Fibroblast of lung (primary cell): Measurements from ENCODE around the gene TMEM178A. TPM values are rescaled to one million over a fixed set of nuclear protein-coding genes. Genes with fewer than 3 reads are reported as not detected.

ENCODE experiments used
- DNase-seq, 2 donors: peaks; one replicate each; pipeline versions ENCODE4 v3.0.0 to v3.0.0-alpha.2; 2010; ENCODE audit warnings: low read depth in 2 of 2
- H2AFZ ChIP-seq: 2 replicates; pipeline ENCODE4 v1.5.1; 2012; ENCODE audit warnings: low read length, control low read depth, inconsistent platforms
- H3K27ac ChIP-seq: 2 replicates; pipeline ENCODE4 v1.5.1; 2011; ENCODE audit warnings: low read length, control low read depth; ENCODE audit not compliant: insufficient read depth
- H3K27me3 ChIP-seq: 2 replicates; pipeline ENCODE4 v1.5.1; 2011; ENCODE audit warnings: mild to moderate bottlenecking, low read length; ENCODE audit not compliant: control insufficient read depth, insufficient read depth
- H3K36me3 ChIP-seq: 2 replicates; pipeline ENCODE4 v1.5.1; 2011; ENCODE audit warnings: low read length; ENCODE audit not compliant: control insufficient read depth, insufficient read depth
- H3K4me1 ChIP-seq: 2 replicates; pipeline ENCODE4 v1.5.1; 2011; ENCODE audit warnings: low read length; ENCODE audit not compliant: control insufficient read depth, insufficient read depth; ENCODE audit errors: extremely low read depth
- H3K4me2 ChIP-seq: 2 replicates; pipeline ENCODE4 v1.5.1; 2011; ENCODE audit warnings: low read length, control low read depth; ENCODE audit not compliant: insufficient read depth; ENCODE audit errors: extremely low read depth
- H3K4me3 ChIP-seq, 4 experiments: fragments of 200-600 bp in 1 of 4; sonication (generic) in 1 of 4; replicated peaks in 1 of 4; 2 replicates each; pipeline ENCODE4 v1.5.1; 2011 to 2016; ENCODE audit warnings: low read length in 4 of 4, low read depth in 3 of 4, mild to moderate bottlenecking in 3 of 4, control low read depth in 2 of 4, inconsistent platforms in 1 of 4, mixed read lengths in 1 of 4; ENCODE audit not compliant: insufficient read depth in 1 of 4; ENCODE audit errors: control extremely low read depth in 1 of 4
- H3K79me2 ChIP-seq: 2 replicates; pipeline ENCODE4 v1.5.1; 2012; ENCODE audit warnings: mild to moderate bottlenecking, low read length, inconsistent platforms; ENCODE audit not compliant: control insufficient read depth, insufficient read depth
- H3K9ac ChIP-seq: 2 replicates; pipeline ENCODE4 v1.5.1; 2011; ENCODE audit warnings: mild to moderate bottlenecking, low read length, control low read depth; ENCODE audit not compliant: insufficient read depth
- H3K9me3 ChIP-seq: 2 replicates; pipeline ENCODE4 v1.5.1; 2012; ENCODE audit warnings: low read depth, low read length; ENCODE audit not compliant: control insufficient read depth, insufficient read depth
- H4K20me1 ChIP-seq: 2 replicates; pipeline ENCODE4 v1.5.1; 2011; ENCODE audit warnings: low read length; ENCODE audit not compliant: control insufficient read depth, insufficient read depth; ENCODE audit errors: extremely low read depth
- EZH2 ChIP-seq: IDR thresholded peaks from 2 replicates; pipeline ENCODE4 v1.5.1; 2012; ENCODE audit warnings: low read length, control low read depth, mild to moderate bottlenecking; ENCODE audit errors: missing control alignments
- polyA plus RNA-seq, 2 donors: library from polyadenylated mRNA; depleted of rRNA in 1 of 2; stranded (reverse) in 1 of 2; unstranded in 1 of 2; fragments of >200 nt; gene quantifications; 2 replicates each; pipeline ENCODE4 v1.2.1, GENCODE V29; 2011 to 2012; ENCODE audit warnings: missing spikeins in 1 of 2
- total RNA-seq: library from RNA; depleted of rRNA; stranded (reverse); fragments of >200 nt; gene quantifications from 2 replicates; pipeline ENCODE4 v1.2.1, GENCODE V29; 2014
- TF ChIP-seq, protein P1 (sequence below), 2 donors: IDR thresholded peaks in 1 of 2; conservative IDR thresholded peaks in 1 of 2; 1 replicate in 1 of 2; 2 replicates in 1 of 2; pipeline ENCODE4 v1.5.1; 2011 to 2012; ENCODE audit warnings: low read length in 2 of 2, control low read depth in 1 of 2, inconsistent platforms in 1 of 2, low read depth in 1 of 2, mild to moderate bottlenecking in 1 of 2

TMEM178A gene
- total and polyA plus RNA-seq, 2 donors (not counting 1 experiment from before 2014, with no cell fraction given), result 1.5 to 6.9 TPM

GRCh38 chr2:39719317-39719716 lies 53.6 kb downstream of the TMEM178A start:
- H2AFZ ChIP-seq, result peak overlapping the region; percentile 21
- no peaks in the 10 kb centered on the region for H3K27me3 ChIP-seq
- H3K27ac ChIP-seq, result no peak overlapping the region
- no peak overlapping the region for H3K4me2 ChIP-seq
- H3K9me3 ChIP-seq, result no peaks in the 10 kb centered on the region
- no peak overlapping the region for H3K4me3 ChIP-seq
- H3K79me2 ChIP-seq, result no peaks in the 10 kb centered on the region
- no peaks in the 10 kb centered on the region for H3K4me1 ChIP-seq
- TF ChIP-seq EZH2, result no peak
- TF ChIP-seq, protein P1, sequence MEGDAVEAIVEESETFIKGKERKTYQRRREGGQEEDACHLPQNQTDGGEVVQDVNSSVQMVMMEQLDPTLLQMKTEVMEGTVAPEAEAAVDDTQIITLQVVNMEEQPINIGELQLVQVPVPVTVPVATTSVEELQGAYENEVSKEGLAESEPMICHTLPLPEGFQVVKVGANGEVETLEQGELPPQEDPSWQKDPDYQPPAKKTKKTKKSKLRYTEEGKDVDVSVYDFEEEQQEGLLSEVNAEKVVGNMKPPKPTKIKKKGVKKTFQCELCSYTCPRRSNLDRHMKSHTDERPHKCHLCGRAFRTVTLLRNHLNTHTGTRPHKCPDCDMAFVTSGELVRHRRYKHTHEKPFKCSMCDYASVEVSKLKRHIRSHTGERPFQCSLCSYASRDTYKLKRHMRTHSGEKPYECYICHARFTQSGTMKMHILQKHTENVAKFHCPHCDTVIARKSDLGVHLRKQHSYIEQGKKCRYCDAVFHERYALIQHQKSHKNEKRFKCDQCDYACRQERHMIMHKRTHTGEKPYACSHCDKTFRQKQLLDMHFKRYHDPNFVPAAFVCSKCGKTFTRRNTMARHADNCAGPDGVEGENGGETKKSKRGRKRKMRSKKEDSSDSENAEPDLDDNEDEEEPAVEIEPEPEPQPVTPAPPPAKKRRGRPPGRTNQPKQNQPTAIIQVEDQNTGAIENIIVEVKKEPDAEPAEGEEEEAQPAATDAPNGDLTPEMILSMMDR (conservative IDR thresholded peaks at IDR 0.05 in 1 of 2, IDR thresholded peaks at IDR 0.05 in 1 of 2; ENCODE audit: low read depth in 1 of 2, low read length in 2 of 2), result no peak
- no peak overlapping the region for H3K9ac ChIP-seq
- no peaks in the 10 kb centered on the region for H4K20me1 ChIP-seq
- no peak for DNase-seq
- no peaks in the 10 kb centered on the region for H3K36me3 ChIP-seq

DNA sequence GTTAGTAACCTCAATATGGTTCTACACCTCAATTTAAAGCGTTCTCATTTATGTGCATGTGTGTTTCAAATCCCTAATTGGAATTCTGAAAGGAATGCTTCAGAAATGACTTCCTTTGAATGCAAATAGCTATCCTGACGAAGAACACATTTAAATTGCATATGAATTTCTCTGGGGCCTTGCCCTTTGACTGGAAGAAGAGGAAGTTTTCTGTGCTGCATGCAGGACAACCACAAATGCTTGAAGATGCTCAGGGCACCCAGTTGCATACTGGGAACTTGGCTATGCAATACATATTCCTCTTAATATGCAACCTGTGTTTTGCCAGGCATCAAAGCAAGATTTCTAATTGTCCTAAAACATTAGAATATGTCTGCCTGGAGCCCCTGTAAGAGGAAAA lies 55.3 kb downstream of the TMEM178A start:
- no peak for TF ChIP-seq EZH2
- TF ChIP-seq, protein P1 (conservative IDR thresholded peaks at IDR 0.05 in 1 of 2, IDR thresholded peaks at IDR 0.05 in 1 of 2; ENCODE audit: low read depth in 1 of 2, low read length in 2 of 2), result no peak
- Histone ChIP-seq H3K36me3 (no peaks in the 10 kb centered on the region), H3K4me2 (no peak overlapping the region), H3K4me1 (no peaks in the 10 kb centered on the region), H3K9me3 (no peaks in the 10 kb centered on the region), H3K79me2 (no peaks in the 10 kb centered on the region), H3K9ac (no peak overlapping the region), H2AFZ (no peak overlapping the region), H3K27ac (no peak overlapping the region), H3K4me3 (no peak overlapping the region), H4K20me1 (no peaks in the 10 kb centered on the region), H3K27me3 (no peaks in the 10 kb centered on the region)
- no peak for DNase-seq

DNA sequence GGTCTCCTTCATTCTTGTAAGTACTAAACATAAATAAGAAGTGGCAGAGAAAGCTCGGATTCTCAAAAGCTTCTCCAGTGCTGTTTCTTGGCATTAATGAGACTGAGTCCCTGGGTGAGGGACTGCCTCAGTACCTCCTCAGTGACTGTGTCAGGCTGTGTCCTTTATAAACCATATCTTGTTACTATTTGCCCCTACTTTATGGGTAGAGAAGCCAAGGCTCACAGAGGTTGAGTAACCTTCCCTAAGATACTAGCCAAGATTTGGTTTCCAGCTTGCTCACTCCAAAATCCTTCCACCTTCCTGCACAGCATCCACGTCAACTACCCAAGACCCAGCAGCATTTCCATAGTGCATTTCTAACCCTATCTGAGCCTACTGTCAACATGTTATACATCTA lies 57.8 kb downstream of the TMEM178A start:
- no peak overlapping the region for H2AFZ ChIP-seq
- no peak for DNase-seq
- no peaks in the 10 kb centered on the region for H3K27me3 ChIP-seq
- no peaks in the 10 kb centered on the region for H3K4me1 ChIP-seq
- no peak overlapping the region for H3K4me2 ChIP-seq
- no peak for TF ChIP-seq EZH2
- TF ChIP-seq, protein P1 (conservative IDR thresholded peaks at IDR 0.05 in 1 of 2, IDR thresholded peaks at IDR 0.05 in 1 of 2; ENCODE audit: low read depth in 1 of 2, low read length in 2 of 2), result no peak
- H3K9ac ChIP-seq, result no peak overlapping the region
- no peaks in the 10 kb centered on the region for H3K79me2 ChIP-seq
- H4K20me1 ChIP-seq, result no peaks in the 10 kb centered on the region
- H3K4me3 ChIP-seq, result no peak overlapping the region
- no peak overlapping the region for H3K27ac ChIP-seq
- H3K36me3 ChIP-seq, result no peaks in the 10 kb centered on the region
- H3K9me3 ChIP-seq, result no peaks in the 10 kb centered on the region
